Pancreas (tissue), 10 donors: ENCODE results near the gene ZNF175. TPM values are rescaled to one million over a fixed set of nuclear protein-coding genes. Genes with fewer than 3 reads are reported as not detected.

Experiments used
- ATAC-seq, 4 donors: fragments of 200-7000 bp; cut with Tn5 transposase; one replicate each; pipeline versions ENCODE4 v1.8.0 to v1.9.1; 2020; ENCODE audit warnings: mild to moderate bottlenecking in 4 of 4, moderate library complexity in 4 of 4
- DNase-seq, 6 donors: peaks; one replicate each; pipeline ENCODE4 v3.0.0-alpha.2; 2020
- FAIRE-seq: peaks from 2 replicates; lab custom pipeline; 2012; peaks lifted over from hg19 to GRCh38; lab: Jason Lieb, UNC
- H3K27ac ChIP-seq, 4 donors: fragments of 200-600 bp; sonication (generic); 1 replicate in 3 of 4; 2 replicates in 1 of 4; pipeline versions ENCODE4 v1.5.0 to v1.8.0; 2020
- H3K27me3 ChIP-seq, 4 donors: fragments of 200-600 bp; one replicate each; pipeline ENCODE4 v1.8.0; 2021
- H3K36me3 ChIP-seq, 3 donors: fragments of 200-600 bp; sonication (generic) in 1 of 3; one replicate each; pipeline versions ENCODE4 v1.5.0 to v1.8.0; 2020 to 2021
- H3K4me1 ChIP-seq, 3 donors: fragments of 200-600 bp; one replicate each; pipeline ENCODE4 v1.8.0; 2021
- H3K4me3 ChIP-seq, 4 donors: fragments of 200-600 bp; sonication (generic) in 2 of 4; one replicate each; pipeline versions ENCODE4 v1.5.0 to v1.8.0; 2020 to 2021
- H3K9me3 ChIP-seq, 4 donors: fragments of 200-600 bp; one replicate each; pipeline ENCODE4 v1.8.0; 2021
- CTCF ChIP-seq, 4 donors: fragments of 200-600 bp; sonication (generic) in 3 of 4; IDR thresholded peaks; one replicate each; pipeline versions ENCODE4 v1.5.0 to v1.8.0; 2021; ENCODE audit warnings: antibody characterized with exemption in 4 of 4
- WGBS, 2 donors: extraction: QIAGEN DNeasy Blood & Tissue Kit; methylation state at CpG; one replicate each; pipeline ENCODE4 v1.1.7; 2013; 5-methylcytosine and 5-hydroxymethylcytosine counted together
- intact Hi-C, 3 donors: fragments of 100-400 bp; cut with DNase I; formaldehyde crosslinking; loops; one replicate each; pipeline versions ENCODE4 v1.11.1 to v1.14.2; 2022
- polyA plus RNA-seq, 2 donors: library from polyadenylated mRNA; stranded (reverse); fragments of 200-250 nt; gene quantifications; one replicate each; pipeline ENCODE4 v1.2.3, GENCODE V29; 2013
- total RNA-seq, 6 donors: library from RNA; stranded (reverse); fragmentation: NEBNext Ultra II Directional in 4 of 6; extraction: Animal tissue kit (Norgen Biotek cat#: 25700) in 4 of 6; gene quantifications; one replicate each; pipeline versions ENCODE4 v1.2.1 to v1.2.4, GENCODE V29; 2021 to 2023
- donor health status: healthy with polysubstance abuse.
- donor health status: DM: no; HTN: no; CAD: no; lungs with moderate emphysema.
- donor health status: DM: no; HTN: no; CAD: no.
- donor health status: control.
- donor health status: control.
- donor health status: Bipolar disorder and iron deficiency.
- donor health status: DM: yes; HTN: yes; CAD: no.
- donor health status: DM: no; HTN: no; CAD: no.
- donor health status: DM: no; HTN: no; CAD: no.
- donor health status: DM: yes; HTN: yes; CAD: no.

The ZNF175 gene
- total and polyA plus RNA-seq, 8 donors = 2.0 to 8.0 (median 4.3) TPM

- 36 to 38% methylated on average over 2 of the region's 2 CpGs for WGBS, 2 donors
- TF ChIP-seq CTCF (IDR thresholded peaks at IDR 0.05) = no peak
- DNase-seq (no peak), FAIRE-seq (no peak), ATAC-seq (no peak)
- no peaks in the 10 kb centered on the region for H3K9me3 ChIP-seq
- H3K4me1 ChIP-seq = no peaks in the 10 kb centered on the region
- H3K27me3 ChIP-seq = no peaks in the 10 kb centered on the region
- intact Hi-C loops = no loop called here
- H3K4me3 ChIP-seq = no peak overlapping the region
- no peak overlapping the region for H3K27ac ChIP-seq
- no peaks in the 10 kb centered on the region for H3K36me3 ChIP-seq
These were observed 41.8 kb upstream of the ZNF175 start for GRCh38 chr19:51529301-51529700.

GRCh38 chr19:51530616-51531015 is 40.5 kb upstream of the ZNF175 start:
- WGBS, 2 donors = 50 to 70% methylated on average over 8 of the region's 8 CpGs
- Histone ChIP-seq H3K36me3 (no peaks in the 10 kb centered on the region), H3K4me1 (no peaks in the 10 kb centered on the region), H3K9me3 (no peaks in the 10 kb centered on the region), H3K27ac (no peak overlapping the region), H3K4me3 (no peak overlapping the region), H3K27me3 (no peaks in the 10 kb centered on the region)
- intact Hi-C loops = no loop called here
- FAIRE-seq = no peak
- DNase-seq = no peak
- ATAC-seq = no peak
- no peak for TF ChIP-seq CTCF (IDR thresholded peaks at IDR 0.05)

GRCh38 chr19:51531349-51532315 is 39.5 kb upstream of the ZNF175 start, which contains the start of gene SIGLEC6:
SIGLEC6 (minus strand) TSS chr19:51531670; CDS start chr19:51531648, 22 bp downstream.
- TF ChIP-seq CTCF (IDR thresholded peaks at IDR 0.05) = no peak
- H3K36me3 ChIP-seq = no peaks in the 10 kb centered on the region
- H3K27me3 ChIP-seq = no peaks in the 10 kb centered on the region
- DNase-seq (peak in 1 of 6 donors; percentile 67), ATAC-seq (peak in 3 of 4 donors; percentile 30 to 87 (median 74)), FAIRE-seq (no peak)
- no peaks in the 10 kb centered on the region for H3K9me3 ChIP-seq
- H3K4me1 ChIP-seq = no peaks in the 10 kb centered on the region
- H3K4me3 ChIP-seq = no peak within 1 kb of the TSS
- H3K27ac ChIP-seq = no peak within 1 kb of the TSS
- intact Hi-C loops = no loop called here
- 20 to 24% methylated on average over 24 to 25 of the region's 25 CpGs for WGBS, 2 donors

- FAIRE-seq = no peak
- H3K4me1 ChIP-seq = no peaks in the 10 kb centered on the region
- no peaks in the 10 kb centered on the region for H3K9me3 ChIP-seq
- DNase-seq = no peak
- WGBS, 2 donors = 64 to 70% methylated on average over 1 of the region's 1 CpG
- no peak for TF ChIP-seq CTCF (IDR thresholded peaks at IDR 0.05)
- H3K27ac ChIP-seq = no peak overlapping the region
- ATAC-seq = no peak
- H3K27me3 ChIP-seq = peaks cover 0 to 12% (median 0%) of the 10 kb centered on the region in 4 donors
- H3K4me3 ChIP-seq = no peak overlapping the region
- intact Hi-C loops = no loop called here
- no peaks in the 10 kb centered on the region for H3K36me3 ChIP-seq
These were observed 35.5 kb upstream of the ZNF175 start for GRCh38 chr19:51535535-51535934.
